SK-N-SH (cell line): ENCODE results near the gene IFNA1. TPM values are rescaled to one million over a fixed set of nuclear protein-coding genes. Genes with fewer than 3 reads are reported as not detected.

Experiments
- CTCF ChIA-PET: fragments of 300-600, 350-600 bp; formaldehyde crosslinking; extraction: SDS; loops from one replicate; lab custom pipeline; 2021; lab: Yijun Ruan, JAX
- POLR2A ChIA-PET: fragments of 350-600 bp; sonication (Branson Sonifier 250); formaldehyde crosslinking; extraction: SDS; loops from one replicate; lab custom pipeline; 2020; ENCODE audit warnings: antibody characterized with exemption, inconsistent platforms; lab: Yijun Ruan, JAX
- DNase-seq: peaks from one replicate; pipeline ENCODE4 v3.0.0; 2012
- H2AFZ ChIP-seq: fragments of 200-600 bp; sonication (generic); 2 replicates; pipeline ENCODE4 v1.8.1; 2016; ENCODE audit warnings: antibody characterized with exemption, mild to moderate bottlenecking, low read depth
- H3F3A ChIP-seq: fragments of 200-600 bp; sonication (generic); replicated peaks from 2 replicates; pipeline ENCODE3; 2016; ENCODE audit warnings: antibody characterized with exemption, mild to moderate bottlenecking; ENCODE audit not compliant: insufficient read depth
- H3K27ac ChIP-seq, 2 experiments: fragments of 200-500 bp in 1 of 2; fragments of 200-600 bp in 1 of 2; sonication (Bioruptor generic) in 1 of 2; sonication (generic), shearing (Covaris generic) in 1 of 2; 2 replicates each; pipeline versions ENCODE4 v1.5.1 to v1.6.1; 2014 to 2016; ENCODE audit warnings: low read depth in 2 of 2, inconsistent platforms in 1 of 2, low read length in 1 of 2, mild to moderate bottlenecking in 1 of 2, mixed read lengths in 1 of 2
- H3K27me3 ChIP-seq: fragments of 200-600 bp; sonication (generic), shearing (Covaris generic); 2 replicates; pipeline ENCODE4 v1.6.1; 2016; ENCODE audit warnings: mixed run types; ENCODE audit not compliant: insufficient read depth
- H3K36me3 ChIP-seq, 2 experiments: fragments of 200-500 bp in 1 of 2; fragments of 200-600 bp in 1 of 2; sonication (Bioruptor generic) in 1 of 2; sonication (generic) in 1 of 2; replicated peaks in 1 of 2; 2 replicates each; pipeline versions ENCODE3 to v1.5.1; 2014 to 2016; ENCODE audit warnings: low read length in 1 of 2, mild to moderate bottlenecking in 1 of 2; ENCODE audit not compliant: insufficient read depth in 2 of 2, control insufficient read depth in 1 of 2
- H3K4me1 ChIP-seq, 2 experiments: fragments of 200-500 bp in 1 of 2; fragments of 200-600 bp in 1 of 2; sonication (Bioruptor generic) in 1 of 2; sonication (generic), shearing (Covaris generic) in 1 of 2; 2 replicates each; pipeline versions ENCODE4 v1.5.1 to v1.6.1; 2014 to 2016; ENCODE audit warnings: low read depth in 1 of 2, low read length in 1 of 2, mixed run types in 1 of 2; ENCODE audit not compliant: insufficient read depth in 2 of 2, control insufficient read depth in 1 of 2
- H3K4me2 ChIP-seq: fragments of 200-600 bp; sonication (generic), shearing (Covaris generic); 2 replicates; pipeline ENCODE4 v1.6.1; 2017; ENCODE audit warnings: mixed run types
- H3K4me3 ChIP-seq, 2 experiments: fragments of 200-500 bp in 1 of 2; fragments of 200-600 bp in 1 of 2; sonication (Bioruptor generic) in 1 of 2; sonication (generic), shearing (Covaris generic) in 1 of 2; 2 replicates each; pipeline versions ENCODE4 v1.5.1 to v1.8.1; 2014 to 2016; ENCODE audit warnings: low read depth in 2 of 2, inconsistent platforms in 1 of 2, low read length in 1 of 2, mild to moderate bottlenecking in 1 of 2, mixed read lengths in 1 of 2, moderate library complexity in 1 of 2
- H3K79me2 ChIP-seq: fragments of 200-600 bp; sonication (generic); 2 replicates; pipeline ENCODE4 v1.8.1; 2017; ENCODE audit warnings: mild to moderate bottlenecking; ENCODE audit not compliant: insufficient read depth
- H3K9ac ChIP-seq: fragments of 200-600 bp; sonication (generic); 2 replicates; pipeline ENCODE4 v1.6.1; 2017; ENCODE audit warnings: mixed run types
- H3K9me2 ChIP-seq: fragments of 200-600 bp; sonication (generic); 2 replicates; pipeline ENCODE4 v1.6.1; 2017; ENCODE audit warnings: mixed run types
- H3K9me3 ChIP-seq: fragments of 200-600 bp; sonication (generic); 2 replicates; pipeline ENCODE4 v1.6.1; 2017; ENCODE audit warnings: mixed run types, mild to moderate bottlenecking, moderate library complexity
- H4K20me1 ChIP-seq: fragments of 200-600 bp; sonication (generic); 2 replicates; pipeline ENCODE4 v1.6.1; 2017; ENCODE audit warnings: mild to moderate bottlenecking, mixed run types; ENCODE audit not compliant: insufficient read depth
- ELF1 ChIP-seq: IDR thresholded peaks from 2 replicates; pipeline ENCODE4 v1.4.0; 2012
- EZH2phosphoT487 ChIP-seq: fragments of 200-600 bp; sonication (generic); IDR thresholded peaks from 2 replicates; pipeline ENCODE4 v1.6.1; 2017; ENCODE audit warnings: low read depth, mixed run types, mild to moderate bottlenecking, antibody characterized with exemption, moderate library complexity, borderline replicate concordance
- GABPA ChIP-seq: IDR thresholded peaks from 2 replicates; pipeline ENCODE4 v1.4.0; 2012; ENCODE audit warnings: low read depth, mild to moderate bottlenecking
- NRF1 ChIP-seq: IDR thresholded peaks from 2 replicates; pipeline ENCODE4 v1.6.1; 2012; ENCODE audit warnings: low read depth, mild to moderate bottlenecking, low read length
- POLR2AphosphoS5 ChIP-seq: IDR thresholded peaks from 2 replicates; pipeline ENCODE4 v1.6.1; 2012; ENCODE audit warnings: low read depth, low read length
- RAD21 ChIP-seq: IDR thresholded peaks from 2 replicates; pipeline ENCODE4 v1.6.1; 2012; ENCODE audit warnings: mild to moderate bottlenecking, low read length
- RFX5 ChIP-seq: IDR thresholded peaks from 2 replicates; pipeline ENCODE4 v1.6.1; 2012; ENCODE audit warnings: mild to moderate bottlenecking, improper control_type of control experiment, low read length
- RXRA ChIP-seq: IDR thresholded peaks from 2 replicates; pipeline ENCODE4 v1.4.0; 2012; ENCODE audit warnings: low read depth, mild to moderate bottlenecking, borderline replicate concordance
- SIN3A ChIP-seq: IDR thresholded peaks from 2 replicates; pipeline ENCODE4 v1.6.1; 2012; ENCODE audit warnings: low read depth, mild to moderate bottlenecking, low read length, moderate library complexity, borderline replicate concordance
- YY1 ChIP-seq: IDR thresholded peaks from 2 replicates; pipeline ENCODE4 v1.4.0; 2012; ENCODE audit warnings: low read depth, mild to moderate bottlenecking
- WGBS: methylation state at CpG from one replicate; pipeline ENCODE4 v1.1.6; 2017; ENCODE audit warnings: low lambda C conversion rate; 5-methylcytosine and 5-hydroxymethylcytosine counted together
- polyA plus RNA-seq, 3 experiments: library from polyadenylated mRNA; depleted of rRNA; stranded (reverse); fragments of >200 nt; gene quantifications; 2 replicates each; pipeline ENCODE4 v1.2.3, GENCODE V29; 2012
- TF ChIP-seq, protein P1 (sequence below): fragments of 150-350 bp; IDR thresholded peaks from 2 replicates; pipeline ENCODE4 v1.6.1; 2017; ENCODE audit warnings: antibody characterized with exemption, low read length, low read depth, borderline replicate concordance
- TF ChIP-seq, protein P2 (sequence below): IDR thresholded peaks from 2 replicates; pipeline ENCODE4 v1.4.0; 2012; ENCODE audit warnings: low read depth, borderline replicate concordance
- TF ChIP-seq, protein P3 (sequence below): fragments of 200-600 bp; sonication (generic); IDR thresholded peaks from 2 replicates; pipeline ENCODE4 v1.6.1; 2017; ENCODE audit warnings: antibody characterized with exemption, mild to moderate bottlenecking, moderate library complexity

IFNA1 gene
- polyA plus RNA-seq, 1 of the 3 experiments (the other 2 are of a cell fraction): not detected

DNA sequence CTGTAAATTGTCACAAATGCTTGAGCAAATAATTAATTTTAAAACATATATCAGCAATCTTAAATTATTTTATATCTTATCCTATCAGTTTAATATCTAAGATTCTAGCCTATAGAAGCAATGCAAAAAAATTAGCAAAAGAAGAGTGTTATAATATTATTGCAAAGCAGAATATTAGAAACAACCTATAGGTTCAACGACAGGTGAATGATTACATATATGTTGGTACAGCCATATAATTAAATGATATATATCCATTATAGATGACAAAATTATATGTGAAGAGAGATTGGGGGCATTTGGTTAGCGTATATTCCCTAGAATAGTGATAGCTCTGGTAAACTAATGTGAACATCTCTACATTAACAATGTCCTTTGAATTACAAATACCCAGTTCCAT lies 42.0 kb downstream of the IFNA1 start, which contains the start of gene IFNE:
Gene IFNE, minus strand, starts transcription at position 101 of the 400 bp plus-strand sequence. CDS start 619 bp downstream, outside the sequence.
- H3K9me2 ChIP-seq: no peaks in the 10 kb centered on the region
- no peak within 1 kb of the TSS for H2AFZ ChIP-seq
- WGBS: 14% methylated on average over 2 of the region's 2 CpGs
- POLR2A ChIA-PET: no interaction called here
- no peak within 1 kb of the TSS for H3K4me2 ChIP-seq
- H3K79me2 ChIP-seq: no peaks in the 10 kb centered on the region
- H3F3A ChIP-seq: no peaks in the 10 kb centered on the region
- no peak within 1 kb of the TSS for H3K4me3 ChIP-seq
- H3K9ac ChIP-seq: no peak within 1 kb of the TSS
- CTCF ChIA-PET: interaction anchor here (0.9 kb wide), 1 partner anchor 10 kb away, joined by 3 read pairs; no protein-coding TSS in a partner anchor
- no peaks in the 10 kb centered on the region for H3K9me3 ChIP-seq
- DNase-seq: no peak
- TF ChIP-seq ELF1: no peak
- TF ChIP-seq NRF1: no peak
- TF ChIP-seq YY1: no peak
- no peak for TF ChIP-seq SIN3A
- TF ChIP-seq, protein P1, sequence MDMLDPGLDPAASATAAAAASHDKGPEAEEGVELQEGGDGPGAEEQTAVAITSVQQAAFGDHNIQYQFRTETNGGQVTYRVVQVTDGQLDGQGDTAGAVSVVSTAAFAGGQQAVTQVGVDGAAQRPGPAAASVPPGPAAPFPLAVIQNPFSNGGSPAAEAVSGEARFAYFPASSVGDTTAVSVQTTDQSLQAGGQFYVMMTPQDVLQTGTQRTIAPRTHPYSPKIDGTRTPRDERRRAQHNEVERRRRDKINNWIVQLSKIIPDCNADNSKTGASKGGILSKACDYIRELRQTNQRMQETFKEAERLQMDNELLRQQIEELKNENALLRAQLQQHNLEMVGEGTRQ: no peak
- no peak for TF ChIP-seq RFX5
- TF ChIP-seq GABPA: no peak
- TF ChIP-seq, protein P2, sequence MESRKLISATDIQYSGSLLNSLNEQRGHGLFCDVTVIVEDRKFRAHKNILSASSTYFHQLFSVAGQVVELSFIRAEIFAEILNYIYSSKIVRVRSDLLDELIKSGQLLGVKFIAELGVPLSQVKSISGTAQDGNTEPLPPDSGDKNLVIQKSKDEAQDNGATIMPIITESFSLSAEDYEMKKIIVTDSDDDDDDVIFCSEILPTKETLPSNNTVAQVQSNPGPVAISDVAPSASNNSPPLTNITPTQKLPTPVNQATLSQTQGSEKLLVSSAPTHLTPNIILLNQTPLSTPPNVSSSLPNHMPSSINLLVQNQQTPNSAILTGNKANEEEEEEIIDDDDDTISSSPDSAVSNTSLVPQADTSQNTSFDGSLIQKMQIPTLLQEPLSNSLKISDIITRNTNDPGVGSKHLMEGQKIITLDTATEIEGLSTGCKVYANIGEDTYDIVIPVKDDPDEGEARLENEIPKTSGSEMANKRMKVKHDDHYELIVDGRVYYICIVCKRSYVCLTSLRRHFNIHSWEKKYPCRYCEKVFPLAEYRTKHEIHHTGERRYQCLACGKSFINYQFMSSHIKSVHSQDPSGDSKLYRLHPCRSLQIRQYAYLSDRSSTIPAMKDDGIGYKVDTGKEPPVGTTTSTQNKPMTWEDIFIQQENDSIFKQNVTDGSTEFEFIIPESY: no peak
- TF ChIP-seq EZH2phosphoT487: no peak
- TF ChIP-seq RXRA: no peak
- TF ChIP-seq, protein P3, sequence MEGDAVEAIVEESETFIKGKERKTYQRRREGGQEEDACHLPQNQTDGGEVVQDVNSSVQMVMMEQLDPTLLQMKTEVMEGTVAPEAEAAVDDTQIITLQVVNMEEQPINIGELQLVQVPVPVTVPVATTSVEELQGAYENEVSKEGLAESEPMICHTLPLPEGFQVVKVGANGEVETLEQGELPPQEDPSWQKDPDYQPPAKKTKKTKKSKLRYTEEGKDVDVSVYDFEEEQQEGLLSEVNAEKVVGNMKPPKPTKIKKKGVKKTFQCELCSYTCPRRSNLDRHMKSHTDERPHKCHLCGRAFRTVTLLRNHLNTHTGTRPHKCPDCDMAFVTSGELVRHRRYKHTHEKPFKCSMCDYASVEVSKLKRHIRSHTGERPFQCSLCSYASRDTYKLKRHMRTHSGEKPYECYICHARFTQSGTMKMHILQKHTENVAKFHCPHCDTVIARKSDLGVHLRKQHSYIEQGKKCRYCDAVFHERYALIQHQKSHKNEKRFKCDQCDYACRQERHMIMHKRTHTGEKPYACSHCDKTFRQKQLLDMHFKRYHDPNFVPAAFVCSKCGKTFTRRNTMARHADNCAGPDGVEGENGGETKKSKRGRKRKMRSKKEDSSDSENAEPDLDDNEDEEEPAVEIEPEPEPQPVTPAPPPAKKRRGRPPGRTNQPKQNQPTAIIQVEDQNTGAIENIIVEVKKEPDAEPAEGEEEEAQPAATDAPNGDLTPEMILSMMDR: no peak
- no peak for TF ChIP-seq RAD21
- TF ChIP-seq POLR2AphosphoS5: no peak
- no peaks in the 10 kb centered on the region for H4K20me1 ChIP-seq
- no peaks in the 10 kb centered on the region for H3K4me1 ChIP-seq
- H3K27ac ChIP-seq: no peak within 1 kb of the TSS
- H3K27me3 ChIP-seq: no peaks in the 10 kb centered on the region; the same call in 1 of the 2 replicates
- H3K36me3 ChIP-seq: no peaks in the 10 kb centered on the region

Other genes with a start within 250 kb of the IFNA1 start
- not detected in 2 replicates for gene IFNA7, start 238.2 kb upstream of the IFNA1 start, polyA plus RNA-seq (2012; rRNA removed)
- gene IFNA10, start 233.3 kb upstream of the IFNA1 start, polyA plus RNA-seq (2012; rRNA removed): not detected in 2 replicates
- not detected in 2 replicates for gene IFNA16, start 223.1 kb upstream of the IFNA1 start, polyA plus RNA-seq (2012; rRNA removed)
- gene IFNA17, start 212.2 kb upstream of the IFNA1 start, polyA plus RNA-seq (2012; rRNA removed): not detected in 2 replicates
- gene IFNA14, start 200.4 kb upstream of the IFNA1 start, polyA plus RNA-seq (2012; rRNA removed): not detected in 2 replicates
- gene IFNA5, start 135.1 kb upstream of the IFNA1 start, polyA plus RNA-seq (2012; rRNA removed): not detected in 2 replicates
- 6.8 and 8.8 TPM in 2 replicates for gene KLHL9, start 105.0 kb upstream of the IFNA1 start, polyA plus RNA-seq (2012; rRNA removed)
- not detected in 2 replicates for gene IFNA6, start 89.6 kb upstream of the IFNA1 start, polyA plus RNA-seq (2012; rRNA removed)
- gene IFNA13, start 72.4 kb upstream of the IFNA1 start, polyA plus RNA-seq (2012; rRNA removed): not detected in 2 replicates
- gene IFNA2, start 55.0 kb upstream of the IFNA1 start, polyA plus RNA-seq (2012; rRNA removed): not detected in 2 replicates
- gene IFNA8, start 31.3 kb upstream of the IFNA1 start, polyA plus RNA-seq (2012; rRNA removed): not detected in 2 replicates
- 0.05 and 0.08 TPM in 2 replicates for gene IFNE, start 41.9 kb downstream of the IFNA1 start, polyA plus RNA-seq (2012; rRNA removed)